NCI-H345 treated with DMSO at 0.1 percent for 48 hours (cell line): ENCODE results near the gene NSMF.

ENCODE experiments used
- DNase-seq: peaks from one replicate; lab custom pipeline; 2025; ENCODE audit not compliant: unreplicated experiment; lab: John Stamatoyannopoulos, UW

NSMF gene

GRCh38 chr9:137492464-137493363 is 33.6 kb upstream of the NSMF start:
- DNase-seq: no peak

GRCh38 chr9:137491735-137492432 is 32.8 kb upstream of the NSMF start:
- DNase-seq: no peak

- DNase-seq: no peak
Observed at GRCh38 chr9:137490532-137491186, 31.5 kb upstream of the NSMF start.

DNA sequence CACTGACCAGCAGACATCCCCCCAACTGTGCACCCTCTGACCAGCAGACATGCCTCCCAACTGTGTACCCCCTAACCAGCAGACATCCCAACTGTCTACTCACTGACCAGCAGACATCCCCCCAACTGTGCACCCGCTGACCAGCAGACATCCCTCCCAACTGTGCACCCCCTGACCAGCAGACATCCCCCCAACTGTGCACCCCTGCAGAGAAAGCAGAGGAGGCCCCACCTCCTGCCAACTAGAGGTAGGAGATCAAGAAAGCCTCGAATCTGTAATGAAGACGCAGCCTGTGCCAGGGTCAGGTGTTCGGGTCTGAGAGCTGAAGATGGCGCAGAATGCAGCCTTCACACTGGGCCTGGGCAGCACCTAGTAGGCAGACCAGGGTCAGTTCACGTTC is 29.8 kb upstream of the NSMF start:
- no peak for DNase-seq

DNA sequence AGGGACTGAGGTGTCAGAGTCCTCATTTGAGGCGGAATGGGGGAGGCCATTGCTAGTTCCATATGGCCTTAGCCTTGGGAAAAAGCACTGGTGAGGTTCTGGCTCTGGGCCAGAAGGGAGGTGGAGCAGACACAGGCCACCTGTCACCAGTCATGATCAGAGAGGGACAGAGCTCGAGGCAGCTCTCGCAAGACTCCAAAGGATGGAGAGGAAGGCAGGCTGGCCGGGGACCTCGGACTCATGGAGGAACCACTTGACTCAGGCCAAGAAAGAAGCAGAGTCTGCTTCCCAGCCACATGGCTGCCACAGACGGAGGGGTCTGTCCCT is 29.2 kb upstream of the NSMF start:
- peak; percentile 26 for DNase-seq

DNA sequence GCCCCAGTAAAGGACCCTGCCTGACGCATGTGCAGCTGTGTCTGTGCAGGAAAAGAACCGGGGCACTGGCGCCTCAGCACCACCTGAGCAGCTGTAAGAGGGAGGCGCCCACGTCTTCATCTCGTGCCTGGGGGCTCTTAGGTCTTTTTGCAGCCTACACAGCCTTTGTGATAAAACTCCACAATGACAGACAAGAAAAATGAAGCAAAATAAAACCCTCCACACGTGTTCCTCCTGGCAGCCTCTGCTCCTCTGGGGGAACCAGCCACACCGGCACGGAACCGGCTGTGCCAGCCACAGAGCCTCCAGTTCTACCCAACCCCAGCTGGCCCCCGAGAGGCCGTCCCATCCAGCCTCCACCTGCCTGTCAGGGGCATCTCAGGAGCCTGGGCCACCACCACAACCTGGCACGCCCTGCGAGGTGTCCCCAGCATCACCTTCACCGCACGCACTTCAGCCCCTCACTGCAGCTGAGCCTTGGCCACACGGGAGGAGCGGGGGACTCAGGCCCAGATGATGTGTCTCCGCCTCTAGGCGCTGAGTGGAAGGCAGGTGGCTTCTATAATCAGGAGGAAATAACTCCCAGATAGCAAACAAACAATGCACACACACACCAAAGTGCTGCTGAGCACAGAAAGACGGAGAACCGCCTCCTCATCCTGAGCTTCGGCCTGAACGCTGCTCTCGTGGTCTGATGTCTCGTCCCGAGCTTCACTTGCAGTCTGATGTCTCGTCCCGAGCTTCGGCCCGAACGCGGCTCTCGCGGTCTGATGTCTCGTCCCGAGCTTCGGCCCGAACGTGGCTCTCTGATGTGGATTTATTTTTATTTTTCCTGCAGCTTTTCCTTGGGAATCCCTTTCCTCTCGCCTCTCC is 28.6 kb upstream of the NSMF start:
- DNase-seq: peak; percentile 71

DNA sequence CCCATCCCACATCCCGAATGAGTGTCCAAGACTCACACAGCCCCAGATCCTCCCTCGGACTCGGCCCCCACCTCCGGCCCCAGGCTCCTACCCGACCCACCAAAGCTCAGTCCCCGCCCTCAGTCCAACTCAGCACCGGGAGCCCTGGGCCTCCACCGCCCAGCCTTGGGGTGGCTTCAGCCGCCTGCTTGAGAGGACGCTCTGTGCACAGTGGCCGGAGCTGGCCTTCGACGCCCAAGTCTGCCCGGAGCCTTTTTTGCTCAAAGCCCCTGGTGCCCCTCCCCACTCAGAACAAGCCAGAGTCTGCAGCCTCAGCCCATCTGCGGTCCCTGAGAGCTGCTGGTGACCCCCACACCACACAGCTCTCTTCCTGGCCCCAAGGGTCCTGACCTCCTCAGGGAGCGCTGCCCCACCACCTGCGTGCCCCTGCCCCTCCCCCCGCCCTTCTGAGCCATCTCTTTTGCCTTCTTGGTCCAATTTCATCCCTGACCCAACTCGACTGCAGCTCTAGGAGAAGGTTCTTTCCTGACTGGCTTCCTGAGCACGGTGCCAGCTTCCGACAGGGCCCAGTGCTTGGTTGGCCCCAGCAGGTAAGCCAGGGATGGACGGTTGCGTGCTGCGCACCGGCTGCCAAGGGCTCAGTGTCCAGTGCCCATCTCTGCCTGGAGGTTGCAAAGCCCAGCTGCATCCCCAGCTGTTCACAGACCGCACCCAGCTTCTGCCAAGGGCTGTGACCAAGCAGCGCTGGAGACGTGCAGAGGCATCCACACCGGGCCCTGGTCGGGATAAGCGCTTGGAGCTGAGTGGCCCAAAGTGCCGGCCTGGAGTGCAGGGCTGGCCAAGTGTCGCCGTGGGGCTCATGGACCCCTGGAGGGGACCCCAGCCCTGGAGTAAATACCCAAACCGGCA is 27.7 kb upstream of the NSMF start:
- DNase-seq: no peak

DNA sequence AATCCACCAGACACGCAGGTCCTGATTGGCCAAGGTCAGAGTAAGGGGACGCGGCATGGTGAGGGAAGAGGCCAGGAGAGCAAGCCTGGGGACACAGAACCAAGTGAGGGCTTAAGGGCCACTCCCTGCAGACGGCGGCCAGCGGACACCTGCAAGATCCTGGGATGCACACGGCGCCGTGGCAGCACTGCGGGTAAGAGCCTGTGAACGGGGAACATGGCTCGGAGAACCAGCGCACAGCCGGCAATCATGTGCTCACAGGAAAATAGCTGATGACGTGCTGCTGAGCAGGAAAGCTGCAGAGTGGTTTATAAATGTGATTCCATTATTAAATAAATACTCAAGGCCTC is 27.0 kb upstream of the NSMF start:
- DNase-seq: no peak

DNA sequence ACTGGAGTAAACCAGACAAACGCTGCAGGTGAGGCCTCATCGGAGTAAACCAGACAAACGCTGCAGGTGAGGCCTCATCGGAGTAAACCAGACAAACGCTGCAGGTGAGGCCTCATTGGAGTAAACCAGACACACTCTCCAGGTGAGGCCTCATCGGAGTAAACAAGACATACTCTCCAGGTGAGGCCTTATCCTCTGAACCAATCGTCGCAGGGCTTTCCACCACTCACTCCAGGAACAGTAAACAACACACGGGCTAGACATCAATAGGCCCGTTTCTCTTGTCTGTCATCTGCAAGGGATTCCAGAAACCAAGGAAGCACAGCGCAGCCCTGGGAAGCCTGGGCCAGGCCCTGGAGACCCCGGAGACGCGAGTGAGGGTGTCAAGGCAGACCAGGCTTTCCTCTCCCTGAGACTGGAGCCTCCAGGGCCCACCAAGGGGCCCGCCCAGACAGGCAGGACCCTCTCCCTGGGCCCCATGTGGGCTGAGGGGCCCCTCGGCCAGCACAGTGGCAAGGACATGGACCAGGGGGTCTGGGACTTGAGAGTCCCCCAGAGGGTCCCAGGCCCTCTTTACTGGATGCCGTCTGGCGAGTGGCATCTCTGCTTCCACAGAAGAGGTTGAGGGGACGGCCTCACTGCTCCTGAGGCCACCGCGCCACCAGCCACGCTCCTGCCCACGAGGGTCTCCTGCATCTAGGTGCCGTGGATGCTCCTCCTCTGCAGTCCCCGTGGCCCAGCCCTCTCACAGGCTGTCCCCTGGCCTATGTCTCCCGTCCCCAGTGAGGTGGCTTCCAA is 26.4 kb upstream of the NSMF start:
- DNase-seq: peak; percentile 79

GRCh38 chr9:137484551-137485315 is 25.6 kb upstream of the NSMF start:
- DNase-seq: no peak

- DNase-seq: no peak
Observed at GRCh38 chr9:137482094-137482781, 23.1 kb upstream of the NSMF start.

- no peak for DNase-seq
Observed at GRCh38 chr9:137480686-137481683, 21.9 kb upstream of the NSMF start.

DNA sequence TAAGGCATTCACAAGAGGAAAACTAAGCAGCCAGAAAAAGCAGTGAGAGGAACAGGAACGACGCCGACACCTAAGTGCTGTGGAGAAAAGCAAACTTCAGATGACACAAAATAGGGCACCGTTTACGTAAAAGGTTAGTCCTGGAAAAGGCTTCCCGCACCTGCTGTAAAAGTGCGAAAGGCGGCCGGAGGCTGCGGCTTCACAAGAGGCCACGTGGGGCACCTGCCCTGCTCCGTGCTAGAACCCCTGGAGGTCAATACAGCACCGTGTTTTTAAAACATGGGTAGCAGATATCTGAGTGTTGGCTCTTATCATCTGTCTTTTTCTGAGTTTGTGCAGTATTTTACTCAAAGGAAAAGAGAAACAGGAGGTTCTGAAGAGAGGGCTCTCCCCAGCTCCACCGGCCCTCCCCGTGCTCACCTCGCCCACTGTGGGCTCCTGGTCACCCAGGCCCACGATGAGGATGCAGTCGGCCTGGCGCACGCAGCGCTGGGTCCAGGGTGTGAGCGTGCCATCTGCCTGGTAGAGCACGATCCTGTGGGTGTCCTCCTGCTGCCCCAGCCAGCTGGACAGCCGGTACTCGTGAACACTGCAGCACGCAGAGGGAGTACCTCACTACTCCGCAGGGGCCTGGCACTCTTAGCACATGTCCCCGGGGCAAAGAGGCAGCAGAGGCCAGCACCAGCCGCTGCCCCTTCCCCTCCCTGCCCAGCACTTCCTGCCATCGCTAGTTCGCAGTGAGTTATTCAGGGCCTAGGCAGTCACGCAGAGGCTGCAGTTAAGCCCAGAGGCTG is 21.0 kb upstream of the NSMF start:
- DNase-seq: no peak

- DNase-seq: no peak
Observed at GRCh38 chr9:137478962-137479861, 20.1 kb upstream of the NSMF start.

DNA sequence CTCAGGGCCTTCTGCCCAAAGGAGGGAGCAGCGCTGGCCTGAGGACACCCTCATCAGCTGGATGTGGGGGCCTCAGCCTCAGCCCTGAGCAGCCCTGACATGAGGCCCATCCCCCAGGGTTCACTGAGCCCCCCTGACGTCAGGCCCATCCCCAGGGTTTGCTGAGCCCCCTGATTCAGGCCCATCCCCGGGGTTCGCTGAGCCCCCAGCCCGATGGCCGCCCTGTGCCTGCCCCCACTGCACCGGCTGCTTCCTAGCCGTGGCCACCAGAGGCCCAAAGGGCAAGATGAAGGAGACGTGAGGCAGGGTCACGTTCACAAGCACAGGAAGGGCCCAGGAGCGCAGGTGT is 19.5 kb upstream of the NSMF start:
- DNase-seq: no peak
